ENCODE results near the gene PPP1R9A.

DNA sequence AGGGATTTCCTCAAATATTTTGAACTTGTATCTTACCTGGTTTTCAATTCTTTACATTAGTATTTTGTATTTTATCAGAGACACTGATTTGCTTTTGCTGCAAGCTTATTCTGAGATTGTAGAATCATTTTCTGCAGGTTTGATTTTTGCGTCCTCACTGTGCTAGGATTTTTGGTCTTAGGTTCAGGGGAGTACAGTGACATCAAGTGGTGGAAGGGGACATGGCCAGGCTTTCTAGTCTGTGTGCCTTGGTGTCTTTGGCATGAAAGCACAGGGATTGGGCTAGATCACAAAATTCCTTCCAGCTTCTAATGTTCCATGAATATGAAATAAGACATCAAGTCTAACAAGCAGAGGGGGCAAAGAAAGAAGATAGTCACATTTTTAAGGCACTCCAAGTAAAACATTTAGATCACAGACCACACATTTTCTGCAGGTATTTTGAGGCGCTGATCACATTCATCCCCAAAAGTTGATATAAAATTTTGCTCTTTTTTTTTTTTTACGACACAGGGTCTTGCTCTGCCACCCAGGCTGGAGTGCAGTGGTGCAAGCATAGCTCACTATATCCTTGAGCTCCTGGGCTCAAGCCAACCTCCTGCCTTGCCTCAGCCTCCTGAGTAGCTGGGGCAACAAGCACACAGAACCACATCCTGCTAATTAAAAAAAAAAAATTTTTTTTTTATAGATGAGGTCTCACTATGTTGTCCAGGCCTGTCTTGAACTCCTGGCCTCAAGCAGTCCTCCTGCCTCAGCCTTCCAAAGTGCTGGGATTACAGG, 292.6 kb downstream of the PPP1R9A start:
- TF ChIP-seq CTCF (IDR thresholded peaks at IDR 0.05): peak; percentile 41 to 72 (median 58)
- TF ChIP-seq EP300 (IDR thresholded peaks at IDR 0.05): peak in 1 of 2 donors; percentile 19
- TF ChIP-seq POLR2A (IDR thresholded peaks at IDR 0.05): no peak

Data from tibial nerve (tissue), 4 donors.